GM23338 (cell line): Measurements from ENCODE around the gene CPNE5. TPM values are rescaled to one million over a fixed set of nuclear protein-coding genes. Genes with fewer than 3 reads are reported as not detected.

ENCODE experiments used
- ATAC-seq: fragments of 200-7000 bp; cut with Tn5 transposase; 3 replicates; pipeline ENCODE4 v1.9.1; 2020
- DNase-seq: peaks from one replicate; pipeline ENCODE4 v3.0.0-alpha.2; 2015; ENCODE audit warnings: low spot score
- H2AFZ ChIP-seq: fragments of 200-600 bp; sonication (generic); 2 replicates; pipeline ENCODE4 v1.8.0; 2016; ENCODE audit warnings: antibody characterized with exemption, mild to moderate bottlenecking, moderate library complexity
- H3F3A ChIP-seq: fragments of 200-600 bp; sonication (generic); replicated peaks from 2 replicates; pipeline ENCODE4 v1.8.0; 2017; ENCODE audit warnings: antibody characterized with exemption, mixed run types, low read depth
- H3K27ac ChIP-seq: fragments of 200-600 bp; sonication (generic); 2 replicates; pipeline ENCODE4 v1.6.1; 2016; ENCODE audit warnings: low read depth
- H3K27me3 ChIP-seq: fragments of 200-600 bp; sonication (generic); 2 replicates; pipeline ENCODE4 v1.8.0; 2016; ENCODE audit warnings: mild to moderate bottlenecking, mixed run types, moderate library complexity; ENCODE audit not compliant: insufficient read depth
- H3K36me3 ChIP-seq: fragments of 200-600 bp; sonication (generic); 2 replicates; pipeline ENCODE4 v1.8.0; 2016; ENCODE audit warnings: mild to moderate bottlenecking; ENCODE audit not compliant: insufficient read depth
- H3K4me1 ChIP-seq: fragments of 200-600 bp; sonication (generic); 2 replicates; pipeline ENCODE4 v1.8.0; 2016; ENCODE audit warnings: mild to moderate bottlenecking, moderate library complexity; ENCODE audit not compliant: insufficient read depth
- H3K4me2 ChIP-seq: fragments of 200-600 bp; sonication (generic); 2 replicates; pipeline ENCODE4 v1.7.1; 2017; ENCODE audit warnings: mixed run types
- H3K4me3 ChIP-seq: fragments of 200-600 bp; sonication (generic); 2 replicates; pipeline ENCODE4 v1.6.1; 2016; ENCODE audit warnings: mixed run types
- H3K79me2 ChIP-seq: fragments of 200-600 bp; sonication (generic); replicated peaks from 2 replicates; pipeline ENCODE4 v1.8.0; 2017; ENCODE audit warnings: mild to moderate bottlenecking; ENCODE audit not compliant: insufficient read depth
- H3K9me2 ChIP-seq: fragments of 200-600 bp; sonication (generic); 2 replicates; pipeline ENCODE4 v1.8.0; 2017; ENCODE audit not compliant: insufficient read depth
- H4K20me1 ChIP-seq: fragments of 200-600 bp; sonication (generic); replicated peaks from 2 replicates; pipeline ENCODE4 v1.8.0; 2017; ENCODE audit warnings: mild to moderate bottlenecking; ENCODE audit not compliant: insufficient read depth
- H3K27ac Mint-ChIP-seq: 2 replicates; pipeline ENCODE4 v1.8.0; 2020; ENCODE audit warnings: inconsistent platforms, mild to moderate bottlenecking, moderate library complexity, mixed read lengths
- H3K27me3 Mint-ChIP-seq: 3 replicates; pipeline ENCODE4 v1.8.0; 2022; ENCODE audit warnings: low read depth, mild to moderate bottlenecking, moderate library complexity, mixed read lengths, inconsistent platforms; ENCODE audit not compliant: insufficient read depth, poor library complexity
- H3K36me3 Mint-ChIP-seq: 3 replicates; pipeline ENCODE4 v1.8.0; 2021; ENCODE audit warnings: low read depth, mild to moderate bottlenecking, inconsistent platforms, moderate library complexity, mixed read lengths
- H3K4me1 Mint-ChIP-seq: 3 replicates; pipeline ENCODE4 v1.8.0; 2020; ENCODE audit warnings: mild to moderate bottlenecking, inconsistent platforms, mixed read lengths
- H3K4me3 Mint-ChIP-seq: 3 replicates; pipeline ENCODE4 v1.8.0; 2021; ENCODE audit warnings: moderate library complexity, mild to moderate bottlenecking, inconsistent platforms, mixed read lengths
- H3K9me3 Mint-ChIP-seq: 3 replicates; pipeline ENCODE4 v1.8.0; 2020; ENCODE audit warnings: moderate library complexity, mild to moderate bottlenecking, inconsistent platforms, mixed read lengths
- EZH2phosphoT487 ChIP-seq: fragments of 200-600 bp; sonication (generic); IDR thresholded peaks from one replicate; pipeline ENCODE4 v1.8.1; 2018; ENCODE audit warnings: antibody characterized with exemption; ENCODE audit not compliant: unreplicated experiment
- JUNB ChIP-seq: IDR thresholded peaks from one replicate; pipeline ENCODE4 v1.6.1; 2016; ENCODE audit warnings: antibody characterized with exemption; ENCODE audit not compliant: unreplicated experiment
- NANOG ChIP-seq: IDR thresholded peaks from 2 replicates; pipeline ENCODE4 v1.6.1; 2016; ENCODE audit warnings: antibody characterized with exemption, borderline replicate concordance
- REST ChIP-seq: IDR thresholded peaks from one replicate; pipeline ENCODE4 v1.6.1; 2018; ENCODE audit warnings: antibody characterized with exemption; ENCODE audit not compliant: unreplicated experiment
- STAT1 ChIP-seq: IDR thresholded peaks from one replicate; pipeline ENCODE4 v1.6.1; 2016; ENCODE audit warnings: antibody characterized with exemption; ENCODE audit not compliant: unreplicated experiment
- ZNF114 ChIP-seq: fragments of 250-450 bp; sonication (Bioruptor Pico); IDR thresholded peaks from 2 replicates; pipeline ENCODE4 v1.5.0; 2020; ENCODE audit warnings: mild to moderate bottlenecking, moderate library complexity
- polyA plus RNA-seq: library from polyadenylated mRNA; unstranded; fragments of >200 nt; fragmentation: Nextera tagmentation; extraction: Ambion mirVana; gene quantifications from 2 replicates; pipeline ENCODE4 v1.2.1, GENCODE V29; 2016
- total RNA-seq: library from RNA; depleted of rRNA; stranded (reverse); fragments of >200 nt; shearing (Covaris generic); gene quantifications from 2 replicates; pipeline ENCODE4 v1.2.3, GENCODE V29; 2014

CPNE5 gene
- total and polyA plus RNA-seq, 2 experiments from 2014 or later = 0.14 to 0.42 TPM

DNA sequence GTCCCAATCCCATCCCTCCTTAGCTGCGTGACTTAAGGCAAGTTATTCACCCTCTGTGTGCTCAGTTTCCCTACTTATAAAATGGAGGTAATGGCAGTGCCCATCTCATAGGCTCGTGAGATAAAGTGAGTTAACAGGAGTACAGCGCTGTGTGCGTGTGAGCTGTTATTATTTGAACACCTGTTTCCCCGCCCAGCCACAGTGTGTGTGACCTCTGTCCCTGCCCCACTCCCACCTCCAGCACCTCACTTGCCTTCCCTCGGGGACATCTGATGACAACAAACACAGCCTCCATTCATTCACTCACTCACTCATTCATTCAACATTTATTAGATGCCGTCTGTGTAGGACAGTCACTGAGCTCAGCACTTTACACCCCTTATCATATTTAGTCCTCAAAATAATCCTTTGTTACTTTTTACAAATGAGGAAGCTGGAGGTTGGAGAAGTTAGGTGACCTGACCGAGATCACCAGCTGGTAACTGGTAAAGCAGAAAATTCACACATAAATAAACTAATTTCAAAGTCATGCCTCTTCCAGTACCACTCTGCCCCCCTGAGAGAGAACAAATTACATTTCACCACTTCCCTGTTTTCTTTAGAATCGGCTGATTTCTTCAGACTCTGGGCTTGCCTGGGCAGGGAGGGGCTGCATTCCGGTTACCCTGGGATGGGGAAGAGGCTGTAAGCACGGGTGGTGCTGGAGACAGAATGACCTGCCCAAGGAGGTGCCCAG, 58.6 kb downstream of the CPNE5 start:
- Mint-ChIP-seq H3K27ac (no peak overlapping the region), H3K27me3 (peaks cover 16% of the 10 kb centered on the region), H3K4me1 (peaks cover 31% of the 10 kb centered on the region), H3K36me3 (no peaks in the 10 kb centered on the region; the same call in 2 of the 3 replicates), H3K4me3 (no peak overlapping the region; the same call in 2 of the 3 replicates), H3K9me3 (no peaks in the 10 kb centered on the region)
- Histone ChIP-seq H3K79me2 (no peaks in the 10 kb centered on the region), H3K27me3 (no peaks in the 10 kb centered on the region), H4K20me1 (no peaks in the 10 kb centered on the region), H3K4me3 (no peak overlapping the region), H3K9me2 (no peaks in the 10 kb centered on the region), H3K36me3 (no peaks in the 10 kb centered on the region), H3K4me1 (peaks cover 29% of the 10 kb centered on the region), H3F3A (no peaks in the 10 kb centered on the region), H3K27ac (no peak overlapping the region), H2AFZ (no peak overlapping the region), H3K4me2 (no peak overlapping the region)
- DNase-seq (no peak), ATAC-seq (no peak)
- no peak for TF ChIP-seq ZNF114 (CRISPR knock-in tag)
- no peak for TF ChIP-seq EZH2phosphoT487

GRCh38 chr6:36779227-36779626, 60.0 kb downstream of the CPNE5 start:
- Histone ChIP-seq H3K27ac (no peak overlapping the region), H3K36me3 (no peaks in the 10 kb centered on the region), H3K27me3 (no peaks in the 10 kb centered on the region), H3K4me1 (peaks cover 19% of the 10 kb centered on the region), H3K4me2 (no peak overlapping the region), H3K4me3 (no peak overlapping the region), H4K20me1 (no peaks in the 10 kb centered on the region), H3F3A (no peaks in the 10 kb centered on the region), H2AFZ (no peak overlapping the region), H3K9me2 (no peaks in the 10 kb centered on the region), H3K79me2 (no peaks in the 10 kb centered on the region)
- H3K9me3 Mint-ChIP-seq = no peaks in the 10 kb centered on the region
- no peaks in the 10 kb centered on the region; the same call in 2 of the 3 replicates for H3K36me3 Mint-ChIP-seq
- ATAC-seq (no peak), DNase-seq (no peak)
- H3K27ac Mint-ChIP-seq = no peak overlapping the region
- no peak overlapping the region for H3K4me3 Mint-ChIP-seq
- H3K4me1 Mint-ChIP-seq = peaks cover 32% of the 10 kb centered on the region
- peaks cover 20% of the 10 kb centered on the region for H3K27me3 Mint-ChIP-seq
- TF ChIP-seq JUNB = no peak
- TF ChIP-seq REST = no peak
- no peak for TF ChIP-seq NANOG
- no peak for TF ChIP-seq ZNF114 (CRISPR knock-in tag)
- TF ChIP-seq STAT1 = no peak
